Stimulated activated CD4-positive, alpha-beta T cell treated with anti-CD3 and anti-CD28 coated beads, Interleukin-4, amount 100 ng/mL, for 1 hour (primary cell): ENCODE measurements around the gene TTC28.
"Not testable (repeated sequence)": the region's sequence is repeated elsewhere in the genome, so short reads cannot be mapped to it uniquely, and the experiment has no call there.

Experiments used
- DNase-seq: peaks from one replicate; pipeline ENCODE4 v3.0.0-alpha.2; 2020

The TTC28 gene

DNA sequence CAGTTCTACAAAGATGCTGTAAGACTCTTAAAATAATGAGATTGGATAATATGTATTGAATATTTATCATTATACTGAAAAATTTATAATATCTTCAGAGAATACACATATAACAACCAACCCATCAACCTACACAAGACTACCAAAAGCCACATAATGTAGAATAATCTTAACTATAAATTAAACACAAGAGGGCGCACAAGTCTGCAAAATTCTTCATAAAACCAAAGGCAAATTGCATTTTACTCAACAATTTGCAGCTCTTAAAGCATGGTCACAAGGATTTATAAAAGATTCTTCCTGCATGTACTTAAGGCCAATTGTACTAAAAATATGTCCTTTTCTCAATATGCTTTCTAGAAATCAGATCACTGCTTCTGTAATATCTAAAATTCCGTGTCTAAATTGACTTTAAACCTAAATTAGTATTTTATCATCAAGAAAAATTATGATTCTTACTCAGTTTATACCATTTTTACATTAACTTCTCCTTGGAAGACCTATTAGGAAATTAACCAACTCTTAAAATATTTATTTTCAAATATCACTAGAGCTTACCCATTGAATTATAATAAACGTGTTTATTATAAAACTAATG lies 79.0 kb downstream of the TTC28 start:
- DNase-seq: no peak

GRCh38 chr22:28599693-28600092 lies 79.9 kb downstream of the TTC28 start:
- no peak for DNase-seq

DNA sequence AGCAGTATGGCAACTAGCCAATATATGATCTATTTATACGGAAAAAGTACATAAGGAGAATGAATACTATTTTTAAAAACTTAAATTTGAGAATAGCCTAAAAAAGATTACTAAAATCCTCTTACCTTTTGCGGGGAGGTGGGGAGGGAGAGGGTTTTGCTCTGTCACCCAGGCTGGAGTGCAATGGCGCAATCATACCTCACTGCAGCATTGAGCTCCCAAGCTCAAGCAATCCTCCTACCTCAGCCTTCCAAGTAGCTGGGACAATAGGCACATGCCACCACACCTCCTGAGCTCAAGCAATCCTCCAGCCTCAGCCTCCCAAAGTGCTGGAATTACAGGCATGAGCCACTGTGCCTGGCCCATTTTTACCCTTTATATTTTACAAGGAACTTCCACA lies 82.0 kb downstream of the TTC28 start:
- no peak for DNase-seq

DNA sequence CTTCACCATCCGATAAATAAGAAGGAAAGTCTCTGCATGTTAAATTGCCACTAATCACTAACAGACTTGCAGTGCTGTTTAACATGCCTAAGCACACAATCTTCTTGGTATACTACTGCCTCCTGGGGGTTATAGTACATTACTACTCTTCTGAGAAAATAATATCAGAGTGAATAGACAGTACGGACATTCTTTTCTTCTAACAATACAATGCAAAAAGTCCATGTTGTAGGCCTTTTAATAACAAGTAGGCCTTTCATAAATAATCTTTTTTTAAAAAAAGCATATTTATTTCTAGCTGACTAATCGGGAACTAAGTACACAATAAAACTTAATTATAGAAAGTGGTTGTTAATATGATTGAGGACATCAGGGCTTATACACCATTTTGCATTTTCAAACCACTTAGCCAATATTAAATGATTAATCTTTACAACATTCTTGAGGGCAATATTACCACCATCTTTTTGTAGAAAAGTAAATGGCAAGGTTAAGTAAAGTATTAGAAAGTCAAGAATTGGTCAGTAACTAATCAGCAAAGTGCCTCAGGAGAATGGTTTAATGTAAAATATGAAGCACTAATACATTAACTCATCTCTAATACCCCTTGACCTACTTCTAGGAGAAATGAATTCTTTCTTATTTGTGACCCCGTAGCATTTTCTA lies 84.7 kb downstream of the TTC28 start:
- no peak for DNase-seq

DNA sequence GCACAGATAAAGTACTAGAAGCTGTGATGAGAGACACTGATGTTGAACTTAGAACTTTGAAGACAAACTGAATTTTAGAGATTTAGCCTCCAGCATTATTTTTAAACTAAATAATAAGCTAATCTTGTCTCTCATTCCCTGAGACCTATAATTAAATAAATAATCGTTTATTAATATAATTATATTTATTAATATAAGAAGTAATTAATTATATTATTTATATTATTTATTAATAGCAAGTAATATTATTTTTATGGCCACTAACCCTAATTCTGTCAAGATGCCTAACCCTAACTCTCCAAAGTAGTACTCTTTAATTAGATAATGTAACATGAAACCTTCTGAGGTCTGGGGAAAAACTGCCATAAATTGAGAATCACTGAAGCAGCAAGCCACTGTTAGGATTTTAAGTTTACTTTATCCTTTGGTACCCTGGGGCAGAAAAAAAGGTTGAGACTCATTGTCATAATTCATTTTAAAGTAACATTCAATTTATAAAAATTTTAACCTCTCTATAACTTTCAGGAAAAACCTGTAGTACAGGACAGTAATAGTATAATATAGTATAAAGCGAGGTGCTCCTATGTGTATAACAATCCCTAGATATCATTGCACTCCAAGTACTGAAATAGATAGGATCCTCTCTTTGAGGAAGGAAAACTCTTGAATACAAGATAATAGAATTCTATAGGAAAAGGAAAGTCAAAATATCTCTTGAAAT lies 85.4 kb downstream of the TTC28 start:
- DNase-seq: no peak

- DNase-seq: no peak
Observed at GRCh38 chr22:28593299-28593698, 86.3 kb downstream of the TTC28 start.

GRCh38 chr22:28589102-28589750 lies 90.4 kb downstream of the TTC28 start:
- DNase-seq: no peak

GRCh38 chr22:28585324-28585723 lies 94.3 kb downstream of the TTC28 start:
- DNase-seq: no peak

DNA sequence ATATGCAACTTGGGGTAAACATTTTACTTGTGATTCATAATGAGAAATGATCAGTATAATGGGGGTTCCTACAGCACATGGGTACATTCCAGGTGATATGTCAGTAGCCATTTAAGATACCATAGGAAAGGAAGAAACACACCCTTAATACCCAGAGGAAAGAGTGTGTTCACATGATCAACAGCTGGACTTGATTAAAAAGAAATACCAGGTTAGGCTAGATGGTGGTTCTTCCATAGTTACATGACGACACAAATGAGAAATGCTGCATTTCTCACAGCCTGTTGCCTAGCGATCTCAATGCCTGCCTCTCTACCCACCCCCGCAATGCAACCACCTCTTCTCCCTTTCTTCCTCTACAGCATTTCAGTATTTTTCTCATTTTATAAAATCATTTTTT lies 96.8 kb downstream of the TTC28 start:
- no peak for DNase-seq

- no peak for DNase-seq
Observed at GRCh38 chr22:28581016-28581415, 98.6 kb downstream of the TTC28 start.

- DNase-seq: no peak
Observed at GRCh38 chr22:28576162-28576561, 103.5 kb downstream of the TTC28 start.

DNA sequence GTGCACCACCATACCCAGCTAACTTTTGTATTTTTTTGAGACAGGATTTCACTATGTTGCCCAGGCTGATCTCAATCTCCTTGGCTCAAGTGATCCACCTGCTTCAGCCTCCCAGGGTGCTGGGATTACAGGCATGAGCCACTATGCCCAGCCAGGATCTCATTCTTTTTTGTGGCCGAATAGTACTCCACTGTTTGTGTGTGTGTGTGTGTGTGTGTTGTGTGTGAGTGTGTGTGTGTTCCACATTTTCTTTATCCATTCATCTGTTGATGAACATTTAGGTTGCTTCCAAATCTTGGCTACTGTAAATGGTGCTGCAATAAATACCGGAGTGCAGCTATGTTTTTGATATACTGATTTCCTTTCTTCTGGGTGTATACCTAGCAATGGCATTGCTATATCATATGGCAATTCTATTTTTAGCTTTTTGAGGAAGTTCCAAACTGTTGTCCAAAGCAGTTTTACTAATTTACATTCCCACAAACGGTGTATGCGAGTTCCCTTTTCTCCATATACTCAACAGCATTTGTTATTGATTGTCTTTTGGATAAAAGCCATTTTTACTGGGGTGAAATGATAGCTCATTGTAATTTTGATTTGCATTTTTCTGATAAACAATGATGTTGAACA lies 105.4 kb downstream of the TTC28 start:
- DNase-seq: no peak

DNA sequence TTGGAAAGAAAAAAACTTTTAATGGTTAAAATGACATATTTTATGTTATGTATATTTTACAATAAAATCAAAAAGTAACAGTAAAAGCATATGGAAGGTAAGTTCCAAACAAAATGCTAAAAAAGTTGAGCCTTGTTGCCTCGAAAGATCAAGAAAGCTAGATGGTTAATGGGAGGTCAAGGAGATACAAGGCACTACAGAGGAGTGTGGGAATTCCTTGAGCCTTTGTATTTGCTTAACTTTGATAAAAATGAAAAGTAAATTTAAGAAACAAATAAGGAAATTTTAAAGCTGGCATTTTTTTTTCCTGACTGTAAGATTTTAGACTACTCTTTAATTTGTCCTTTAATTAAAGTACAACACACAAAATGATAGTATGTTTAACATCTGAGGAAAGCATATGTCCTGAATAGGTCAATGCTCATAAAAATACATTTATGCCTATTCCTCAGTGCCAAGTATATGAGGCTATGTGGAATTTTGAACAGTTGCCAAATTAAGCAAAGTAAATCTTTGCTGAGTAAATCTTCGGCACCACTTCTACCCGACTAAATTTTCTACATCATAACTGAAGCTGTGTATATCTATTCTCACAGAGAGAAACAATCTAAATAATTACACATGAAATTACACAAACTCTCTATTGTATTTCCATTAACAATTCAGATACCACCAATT lies 108.8 kb downstream of the TTC28 start:
- no peak for DNase-seq

GRCh38 chr22:28568974-28569373 lies 110.7 kb downstream of the TTC28 start:
- not testable (repeated sequence) for DNase-seq

- no peak for DNase-seq
Observed at GRCh38 chr22:28568099-28568498, 111.5 kb downstream of the TTC28 start.

DNA sequence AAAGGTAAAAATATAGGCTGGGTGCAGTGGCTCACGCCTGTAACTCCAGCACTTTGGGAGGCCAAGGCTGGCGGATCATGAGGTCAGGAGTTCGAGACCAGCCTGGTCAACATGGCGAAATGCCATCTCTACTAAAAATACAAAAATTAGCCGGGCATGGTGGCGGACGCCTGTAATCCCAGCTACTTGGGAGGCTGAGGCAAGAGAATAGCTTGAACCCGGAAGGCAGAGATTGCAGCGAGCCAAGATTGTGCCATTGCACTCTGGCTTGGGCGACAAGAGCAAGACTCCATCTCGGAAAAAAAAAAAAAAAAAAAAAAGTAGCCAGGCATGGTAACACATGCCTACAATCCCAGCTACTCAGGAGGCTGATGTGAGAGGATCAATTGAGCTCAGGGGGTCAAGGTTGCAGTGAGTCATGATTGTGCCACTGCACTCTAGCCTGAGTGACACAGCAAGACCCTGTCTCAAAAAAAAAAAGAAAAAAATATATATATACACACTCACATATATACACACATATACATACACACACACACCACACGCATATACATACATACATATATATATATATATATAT lies 112.6 kb downstream of the TTC28 start:
- DNase-seq: not testable (repeated sequence)

DNA sequence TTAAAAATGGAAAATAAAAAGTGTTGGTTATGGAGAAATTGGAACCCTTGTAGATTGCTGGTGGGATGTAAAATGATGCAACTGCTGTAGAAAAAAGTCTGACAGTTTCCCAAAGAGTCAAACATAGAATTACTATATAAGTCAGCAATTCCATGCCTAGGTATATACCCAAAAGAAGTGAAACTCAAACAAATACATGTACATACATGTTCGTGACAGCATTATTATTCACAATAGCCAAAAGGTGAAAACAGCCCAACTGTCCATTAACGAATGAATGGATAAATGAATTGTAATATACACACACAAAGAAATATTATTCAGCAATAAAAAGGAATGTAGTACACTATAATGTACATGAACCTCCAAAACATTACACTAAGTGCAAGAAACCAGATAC lies 116.0 kb downstream of the TTC28 start:
- no peak for DNase-seq

DNA sequence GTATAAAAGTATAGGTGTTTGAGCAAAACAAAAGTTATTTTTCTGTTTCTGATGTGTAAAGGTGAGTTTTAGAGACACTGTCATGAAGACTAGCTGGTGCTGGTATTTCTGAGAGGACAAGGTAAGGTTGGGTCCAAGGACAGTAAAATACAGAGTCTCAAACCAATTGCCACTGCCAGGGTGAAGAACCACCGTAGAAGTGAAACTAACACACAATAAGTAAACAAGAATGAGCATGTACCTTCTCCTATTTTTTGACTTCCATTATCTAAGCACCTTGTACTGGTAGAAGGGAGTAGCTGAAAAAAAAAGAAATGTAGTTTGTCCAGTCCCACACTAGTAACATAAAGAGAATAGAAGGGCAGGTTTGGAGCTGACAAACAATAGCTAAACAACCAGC lies 117.3 kb downstream of the TTC28 start:
- DNase-seq: no peak

- not testable (repeated sequence) for DNase-seq
Observed at GRCh38 chr22:28560743-28561101, 118.9 kb downstream of the TTC28 start.

DNA sequence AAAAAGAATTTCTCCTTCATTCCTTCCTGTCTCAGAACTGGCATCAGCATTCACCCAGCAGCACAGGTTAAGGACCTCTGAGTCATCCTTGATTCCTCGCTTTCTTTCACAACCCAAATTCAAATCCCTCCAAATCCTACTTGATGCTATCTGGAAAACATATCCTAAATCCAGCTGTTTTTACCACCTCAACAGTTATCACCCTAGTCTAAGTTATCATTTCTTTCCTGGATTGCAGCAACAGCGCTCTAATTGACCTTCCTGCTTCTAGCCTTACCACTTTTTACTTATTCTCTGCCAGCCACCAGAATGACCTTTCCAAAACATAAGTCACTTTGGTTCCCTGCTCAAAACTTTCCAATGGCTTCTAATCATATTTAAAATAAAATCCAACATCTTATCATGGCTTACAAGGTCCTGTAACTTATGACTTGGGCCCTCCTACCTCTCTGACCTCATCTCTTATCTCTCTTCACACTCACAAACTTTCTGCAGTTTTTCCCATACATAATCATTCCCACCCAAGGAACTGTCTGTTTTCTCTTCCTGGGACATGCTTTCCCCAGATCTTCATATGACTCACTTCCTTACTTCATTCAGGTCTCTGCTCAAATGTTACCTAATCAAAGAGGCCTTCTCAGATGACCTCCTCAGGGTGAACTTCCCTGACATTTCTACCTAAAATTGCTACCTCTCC lies 119.4 kb downstream of the TTC28 start:
- no peak for DNase-seq

GRCh38 chr22:28557184-28557583 lies 122.5 kb downstream of the TTC28 start:
- no peak for DNase-seq
